HG02642 (cell line): ENCODE measurements around the gene SEMG1.

ENCODE experiments used
- ATAC-seq: cut with Tn5 transposase; IDR thresholded peaks from one replicate; pipeline ENCODE4 v1.9.1; 2021; ENCODE audit warnings: mild to moderate bottlenecking; ENCODE audit not compliant: unreplicated experiment, poor library complexity

Gene SEMG1

DNA sequence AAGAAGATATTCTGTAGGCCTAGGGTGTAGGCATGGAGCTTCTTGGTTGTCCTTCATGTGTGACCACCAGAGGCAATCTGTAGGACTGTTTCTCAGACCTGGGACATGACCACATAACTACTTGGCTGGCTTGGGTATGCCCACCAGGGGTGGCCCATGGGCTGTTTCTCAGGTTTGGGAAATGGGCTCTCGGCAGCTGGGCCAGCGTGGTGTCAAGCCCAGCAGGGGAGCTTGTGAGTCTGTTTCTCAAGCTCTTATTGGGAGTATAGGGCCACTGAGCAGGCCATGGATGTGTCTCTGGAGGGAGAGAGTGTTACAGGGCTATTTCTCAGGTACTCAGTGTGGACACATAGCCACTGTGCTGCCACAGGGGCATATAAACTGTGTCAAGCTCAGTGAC, 11.8 kb downstream of the SEMG1 start:
- no peak for ATAC-seq

DNA sequence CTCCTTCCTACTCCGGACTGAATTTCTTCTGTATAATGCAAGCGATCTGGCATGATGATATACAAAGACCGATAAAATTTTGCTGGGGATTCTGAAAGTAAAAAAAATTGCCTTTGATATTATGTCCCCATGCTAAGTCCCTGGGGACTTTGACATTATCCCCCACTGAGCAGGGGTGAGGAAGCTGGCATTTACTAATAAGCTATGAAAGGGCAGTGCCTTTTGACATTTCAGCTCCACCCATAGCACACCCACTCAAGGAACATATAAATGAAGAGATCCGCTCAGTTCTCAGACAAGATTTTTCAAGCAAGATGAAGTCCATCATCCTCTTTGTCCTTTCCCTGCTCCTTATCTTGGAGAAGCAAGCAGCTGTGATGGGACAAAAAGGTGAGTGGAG, 14.2 kb downstream of the SEMG1 start, which contains the start of gene SEMG2:
SEMG2 (plus strand) TSS at position 298 of the 400 bp plus-strand sequence; CDS start at position 315, 17 bp downstream.
- no peak for ATAC-seq

DNA sequence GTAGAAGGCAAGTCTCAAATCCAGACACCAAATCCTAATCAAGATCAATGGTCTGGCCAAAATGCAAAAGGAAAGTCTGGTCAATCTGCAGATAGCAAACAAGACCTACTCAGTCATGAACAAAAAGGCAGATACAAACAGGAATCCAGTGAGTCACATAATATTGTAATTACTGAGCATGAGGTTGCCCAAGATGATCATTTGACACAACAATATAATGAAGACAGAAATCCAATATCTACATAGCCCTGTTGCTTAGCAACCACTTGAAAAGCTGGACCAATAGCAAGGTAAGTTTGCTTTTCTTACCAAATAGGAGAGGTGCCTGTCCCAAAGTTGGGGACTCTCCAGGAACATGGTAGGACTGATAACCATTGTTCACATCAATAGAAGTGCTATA, 16.3 kb downstream of the SEMG1 start:
- no peak for ATAC-seq

DNA sequence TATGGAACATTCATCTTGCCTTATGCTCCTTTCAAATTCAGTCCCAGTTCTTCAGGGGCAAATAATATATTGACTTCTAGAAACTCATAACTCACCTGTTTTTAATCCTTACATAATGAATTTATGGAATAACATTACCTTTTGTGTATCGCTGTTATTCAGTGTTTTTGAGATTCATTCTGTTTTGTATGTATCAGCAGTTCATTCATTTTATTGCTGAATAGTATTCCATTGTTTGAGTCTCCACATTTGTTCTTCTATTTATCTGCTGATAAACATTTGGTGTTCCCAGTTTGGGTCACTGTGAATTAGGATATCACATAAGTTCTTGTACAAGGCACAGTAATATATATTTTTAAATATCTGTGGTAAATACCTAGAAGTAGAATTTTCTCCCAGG, 19.5 kb downstream of the SEMG1 start:
- no peak for ATAC-seq

DNA sequence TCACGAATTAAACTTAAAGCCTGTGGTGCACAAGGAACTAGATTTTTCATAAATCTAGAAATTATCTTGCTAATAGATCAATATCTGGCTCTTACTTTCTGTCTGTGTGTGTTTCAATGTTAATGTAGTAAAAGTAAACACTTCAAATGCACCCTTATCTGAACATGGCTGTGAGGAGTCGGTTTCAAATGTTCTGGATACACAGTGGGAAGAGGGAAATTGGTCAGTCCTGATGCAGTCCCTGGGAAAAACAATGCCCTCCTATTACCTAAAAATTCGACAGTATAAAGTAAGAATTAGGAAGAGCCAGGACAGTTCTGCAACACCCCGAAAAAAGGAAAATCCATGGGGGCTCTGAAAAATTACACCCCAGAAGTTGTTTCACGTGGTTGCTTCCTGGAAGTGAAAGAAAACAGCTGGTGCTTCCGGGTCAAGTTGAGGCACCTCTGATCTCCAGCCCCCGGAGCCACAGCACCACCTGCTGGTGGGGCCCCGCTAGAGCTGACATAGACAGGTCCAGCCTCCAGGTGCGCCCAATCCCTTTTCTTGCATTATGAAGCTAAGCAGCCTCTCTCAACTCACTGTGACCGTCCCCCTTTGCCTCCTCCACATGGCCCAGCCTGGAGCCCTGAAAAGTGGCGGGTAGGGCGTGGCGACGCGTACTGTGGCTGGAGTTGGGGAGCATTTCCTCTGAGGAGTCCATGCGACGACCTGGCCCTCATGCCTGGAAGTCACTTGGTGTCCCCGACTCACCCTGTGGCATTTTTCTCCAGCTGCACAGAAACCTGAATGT, 22.6 kb downstream of the SEMG1 start:
- no peak for ATAC-seq

DNA sequence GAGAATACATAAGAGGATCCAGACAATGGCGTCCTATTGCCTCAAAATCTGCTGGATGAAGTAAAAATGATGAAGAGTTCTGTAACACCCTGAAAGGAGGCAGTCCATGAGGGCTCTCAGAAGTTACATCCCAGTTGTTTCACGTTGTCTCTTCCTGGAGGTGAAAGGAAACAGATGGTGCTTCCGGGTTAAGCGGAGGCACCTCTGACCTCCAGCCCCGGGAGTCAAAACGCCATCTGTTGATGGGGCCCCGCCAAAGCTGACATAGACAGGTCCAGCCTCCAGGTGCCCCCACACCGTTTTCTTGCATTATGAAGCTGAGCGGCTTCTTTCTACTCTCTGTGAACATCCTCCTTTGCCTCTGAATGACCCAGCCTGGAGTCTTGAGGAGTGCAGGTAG, 23.8 kb downstream of the SEMG1 start:
- ATAC-seq = no peak

DNA sequence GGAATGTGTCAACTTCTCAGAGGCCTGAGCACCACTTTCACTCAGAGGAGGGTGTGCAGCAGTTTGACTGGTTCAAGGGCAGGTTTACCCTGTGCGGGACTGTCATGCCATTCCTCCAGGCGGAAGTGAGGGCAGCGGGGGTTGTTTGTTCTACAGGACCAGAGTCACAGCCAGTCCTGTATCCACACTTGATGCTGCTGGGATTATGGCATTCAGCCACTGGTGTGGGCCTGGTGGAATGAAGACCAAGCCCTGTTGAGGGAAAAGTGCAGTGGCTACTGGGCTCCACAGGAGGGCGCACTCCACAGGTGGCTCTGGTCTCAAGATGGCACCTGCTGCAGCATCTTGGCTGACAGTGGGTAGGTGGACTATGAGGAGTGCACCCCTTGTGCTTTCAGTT, 29.2 kb downstream of the SEMG1 start:
- ATAC-seq = no peak

DNA sequence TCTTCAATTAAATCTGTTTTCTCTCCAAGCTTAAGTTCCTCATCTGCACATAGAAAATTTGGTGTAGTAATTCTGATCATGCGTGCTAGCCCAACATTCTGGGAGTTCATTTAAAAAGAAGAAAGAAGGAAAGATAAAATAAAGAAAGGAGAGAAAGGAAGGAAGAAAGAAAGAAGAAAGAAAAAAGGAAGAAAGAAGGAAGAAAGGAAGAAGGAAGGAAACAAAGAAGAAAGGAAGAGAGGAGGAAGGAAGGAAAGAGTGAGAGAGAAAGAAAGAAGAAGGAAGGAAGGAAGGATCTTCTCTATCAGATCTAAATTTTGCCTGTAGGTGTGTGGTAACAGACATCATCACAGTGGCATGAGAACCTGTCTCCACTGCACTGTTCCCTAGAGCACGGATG, 31.3 kb downstream of the SEMG1 start:
- ATAC-seq = no peak

DNA sequence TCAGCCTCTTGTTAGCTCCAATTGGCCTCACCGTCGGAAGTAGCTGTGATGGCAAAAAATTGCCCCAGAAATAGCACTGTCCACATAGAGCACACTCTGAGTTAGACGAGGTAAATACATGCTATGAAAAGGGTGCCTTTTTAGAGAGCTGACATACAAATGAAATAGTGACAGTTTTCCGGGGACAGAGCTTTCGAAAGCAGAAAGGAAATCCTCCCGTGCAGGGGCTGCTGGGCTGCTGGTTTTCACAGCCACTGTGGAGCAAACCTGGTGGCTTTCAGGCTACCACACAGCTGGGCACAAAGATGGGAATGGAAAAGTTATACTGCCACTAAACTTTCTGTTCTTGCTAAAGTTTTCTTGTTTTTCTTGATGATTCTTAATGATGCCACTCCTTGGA, 39.3 kb downstream of the SEMG1 start:
- ATAC-seq = no peak

DNA sequence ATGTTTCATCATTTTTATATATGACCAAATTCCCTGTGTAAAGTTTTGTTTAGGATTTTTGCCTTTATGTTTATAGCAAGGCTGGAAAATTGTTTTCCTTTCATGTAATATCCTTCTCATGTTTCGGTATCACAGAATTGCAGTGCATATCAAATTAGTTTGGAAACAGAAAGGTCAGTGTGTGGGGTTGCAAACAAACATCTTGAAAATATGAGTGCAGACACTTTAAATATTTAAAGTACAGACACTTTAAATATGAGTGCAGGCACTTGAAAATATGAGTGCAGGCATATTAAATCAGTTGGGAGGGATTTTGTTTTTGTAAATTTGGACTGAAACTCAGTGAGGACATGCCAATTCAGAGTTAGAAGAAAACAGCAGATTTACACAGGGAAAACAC, 41.0 kb downstream of the SEMG1 start:
- no peak for ATAC-seq

DNA sequence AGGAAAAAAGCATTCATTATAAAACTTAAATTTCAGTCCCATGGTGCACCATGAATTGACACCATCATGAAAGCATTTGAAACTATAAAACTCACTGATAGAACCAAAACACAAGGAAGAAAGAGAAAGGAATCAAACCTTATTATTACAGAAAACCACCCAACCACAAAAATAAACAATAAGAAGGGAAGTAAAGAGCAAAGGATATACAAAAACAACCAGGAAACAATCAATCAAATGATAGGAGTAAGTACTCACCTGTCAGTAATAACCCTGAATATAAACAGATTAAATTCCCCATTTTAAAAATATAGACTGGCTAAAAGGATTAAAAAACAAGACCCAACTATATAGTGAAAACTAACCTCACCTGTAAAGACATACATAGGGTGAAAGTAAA, 41.8 kb downstream of the SEMG1 start:
- no peak for ATAC-seq

DNA sequence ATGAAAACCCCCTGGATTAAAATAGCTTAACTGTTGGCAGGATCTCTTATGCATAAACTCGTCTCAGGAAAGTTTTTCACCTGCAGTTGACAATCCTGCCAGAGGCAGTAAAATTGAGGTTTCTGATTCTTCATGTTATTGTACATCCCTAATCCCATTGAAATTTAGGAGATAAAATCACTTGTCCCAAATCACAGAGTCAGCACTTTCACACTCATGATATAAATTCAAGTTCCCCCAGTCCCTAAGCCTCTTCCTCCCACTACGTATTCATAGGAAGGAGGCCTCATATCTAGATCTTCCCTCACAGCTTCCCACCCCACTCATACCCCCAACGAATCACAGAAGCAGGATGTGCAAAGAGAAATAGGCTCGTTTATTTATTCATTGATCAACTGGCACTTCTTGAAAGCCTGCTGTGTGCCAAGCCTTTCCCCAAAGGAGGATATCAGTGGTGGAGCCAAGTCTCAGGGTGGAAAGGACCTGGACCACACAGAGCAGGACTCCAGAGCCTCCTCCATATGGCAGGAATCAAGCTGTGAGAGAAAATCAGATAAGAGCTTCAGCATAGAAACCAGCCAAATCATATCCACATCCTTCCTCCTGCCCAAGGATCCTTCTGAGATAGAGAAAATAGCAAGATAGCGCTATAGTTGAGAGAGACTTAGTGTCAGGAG, 45.2 kb downstream of the SEMG1 start:
- ATAC-seq = no peak

DNA sequence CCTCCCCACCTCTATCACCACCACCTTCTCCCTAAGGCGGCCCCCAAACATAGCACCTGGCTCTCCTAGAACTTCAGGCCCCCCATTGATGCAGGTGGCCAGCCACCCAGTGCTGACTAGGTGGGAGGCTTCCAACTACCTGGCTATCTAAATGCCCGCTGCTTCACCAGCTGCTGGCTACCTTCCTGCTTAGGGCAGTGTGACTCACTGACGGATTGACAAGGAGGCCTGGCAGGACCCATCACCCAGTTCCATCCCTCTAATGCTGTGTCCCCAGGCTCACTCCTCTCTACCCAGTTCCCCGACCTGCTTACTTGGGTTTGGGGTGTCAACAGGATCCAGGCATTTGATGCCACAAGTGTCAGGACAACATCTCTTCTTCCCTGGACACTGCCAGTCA, 46.4 kb downstream of the SEMG1 start:
- ATAC-seq = no peak

DNA sequence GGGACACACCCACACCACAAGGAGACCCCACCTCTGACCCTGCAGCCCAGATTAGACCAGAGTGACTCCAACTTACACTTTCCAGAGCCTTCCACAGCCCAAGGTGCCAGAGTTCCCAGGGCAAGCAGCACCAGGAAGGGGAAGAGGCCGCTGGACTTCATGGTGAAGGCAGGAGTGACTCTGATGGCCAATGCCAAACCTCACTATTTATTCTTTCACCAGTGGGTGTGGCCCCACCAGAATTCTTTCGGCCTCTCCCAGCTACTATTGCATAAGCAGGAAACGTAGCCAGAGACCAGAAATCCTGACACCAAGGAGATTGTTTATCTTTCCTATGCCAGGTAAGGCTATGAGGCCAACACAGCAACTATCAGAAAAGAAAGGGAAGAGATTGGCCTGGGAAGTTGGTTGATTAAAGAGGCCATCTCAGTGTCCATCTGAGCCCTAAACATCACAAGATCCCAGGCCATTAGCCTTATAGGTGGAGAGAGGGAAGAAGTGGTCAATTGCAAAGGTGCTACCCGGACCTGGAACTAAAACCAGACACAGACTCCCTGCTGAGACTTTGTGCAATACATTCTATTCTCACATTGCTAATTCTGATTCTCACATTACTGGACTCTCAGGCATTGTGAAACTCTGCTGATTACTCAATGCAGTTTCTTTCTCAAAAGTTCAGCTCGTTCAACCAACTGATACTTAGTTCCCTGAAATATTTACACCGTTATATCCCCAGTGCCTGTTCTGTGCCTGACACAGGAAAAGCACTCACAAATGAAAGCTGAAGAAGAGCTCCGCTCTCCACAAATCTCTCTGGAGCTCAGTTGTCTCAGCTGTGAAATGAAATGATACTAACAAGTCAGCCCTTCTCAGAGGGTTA, 47.8 kb downstream of the SEMG1 start, which contains the start of gene SLPI:
SLPI (minus strand) TSS at position 182 of the 880 bp plus-strand sequence; CDS start at position 161, 21 bp downstream.
- ATAC-seq = no peak

DNA sequence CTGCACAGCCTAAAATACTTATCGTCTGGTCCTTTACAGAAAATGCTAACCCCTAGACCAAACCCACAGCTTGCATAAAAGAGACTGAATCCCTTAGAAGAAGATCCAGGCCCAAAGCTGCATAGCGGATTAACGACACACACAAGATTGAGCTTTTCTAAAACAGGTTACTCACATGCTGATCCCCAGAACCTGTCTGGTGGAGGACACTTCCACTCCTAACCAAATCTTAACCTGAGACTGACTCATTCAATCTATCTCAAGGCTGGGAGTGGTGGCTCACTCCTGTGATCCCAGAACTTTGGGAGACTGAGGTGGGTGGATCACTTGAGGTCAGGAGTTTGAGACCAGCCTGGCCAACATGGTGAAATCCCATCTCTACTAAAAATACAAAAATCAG, 50.3 kb downstream of the SEMG1 start:
- ATAC-seq = no peak

DNA sequence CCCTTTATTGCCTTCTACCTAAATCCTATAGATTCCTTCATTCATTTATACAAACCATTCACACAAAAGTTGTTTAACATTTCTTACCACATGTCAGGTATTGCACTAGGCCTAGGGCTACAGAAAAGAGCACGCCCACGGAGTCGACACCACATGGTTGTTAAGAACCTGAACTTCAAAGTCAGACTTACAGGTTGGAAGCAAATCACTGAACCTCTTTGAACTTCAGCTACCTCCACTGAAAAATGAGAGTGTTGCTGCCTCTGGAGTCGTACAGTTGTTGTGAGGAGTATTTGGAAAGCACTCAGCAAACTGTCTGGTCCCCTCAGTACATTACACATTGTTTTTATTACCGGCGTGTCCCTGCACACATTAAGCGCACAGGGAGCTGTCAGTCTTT, 50.9 kb downstream of the SEMG1 start:
- ATAC-seq = no peak

DNA sequence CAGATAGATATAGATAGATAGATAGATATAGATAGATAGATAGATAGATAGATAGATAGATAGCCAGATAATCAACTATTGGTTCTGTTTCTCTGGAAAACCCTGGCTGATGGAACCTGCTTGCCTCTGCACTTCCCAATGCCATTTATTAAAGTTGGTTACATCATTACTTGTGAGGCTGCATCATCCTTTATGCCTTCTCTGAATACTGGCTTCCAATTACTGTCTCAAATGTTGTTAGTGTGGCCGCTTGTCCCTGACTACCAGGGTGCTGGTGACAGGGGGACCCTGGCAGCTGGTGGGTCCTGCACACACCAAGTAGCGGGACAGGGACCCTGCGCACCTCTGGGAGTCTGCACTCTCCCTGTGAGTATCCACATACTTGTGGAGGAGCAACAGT, 51.4 kb downstream of the SEMG1 start:
- no peak for ATAC-seq

DNA sequence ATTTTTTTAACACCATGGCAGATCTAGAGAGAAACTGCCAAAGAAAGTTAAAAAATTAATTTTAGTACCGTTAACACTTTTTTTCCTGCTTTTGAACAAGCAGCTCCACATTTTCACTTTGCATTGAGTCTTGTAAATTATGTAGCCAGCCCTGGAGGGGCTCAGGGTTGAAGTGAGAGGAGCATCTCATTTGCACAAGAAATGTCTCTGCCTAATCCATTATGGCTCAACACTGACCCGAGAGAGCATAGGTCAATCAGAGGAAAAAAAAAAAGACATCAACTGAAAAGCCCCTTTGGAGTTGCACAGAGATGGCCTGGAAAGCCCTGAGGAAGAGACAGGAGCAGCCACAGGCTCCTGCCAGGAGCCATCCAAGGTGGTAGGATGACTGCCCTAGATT, 51.8 kb downstream of the SEMG1 start:
- ATAC-seq = no peak
